NCI-H526 treated with DMSO at 0.1 percent for 48 hours (cell line): Measurements from ENCODE around the gene SNRK.

Source experiments
- DNase-seq: peaks from one replicate; lab custom pipeline; 2025; lab: John Stamatoyannopoulos, UW

The SNRK gene

DNA sequence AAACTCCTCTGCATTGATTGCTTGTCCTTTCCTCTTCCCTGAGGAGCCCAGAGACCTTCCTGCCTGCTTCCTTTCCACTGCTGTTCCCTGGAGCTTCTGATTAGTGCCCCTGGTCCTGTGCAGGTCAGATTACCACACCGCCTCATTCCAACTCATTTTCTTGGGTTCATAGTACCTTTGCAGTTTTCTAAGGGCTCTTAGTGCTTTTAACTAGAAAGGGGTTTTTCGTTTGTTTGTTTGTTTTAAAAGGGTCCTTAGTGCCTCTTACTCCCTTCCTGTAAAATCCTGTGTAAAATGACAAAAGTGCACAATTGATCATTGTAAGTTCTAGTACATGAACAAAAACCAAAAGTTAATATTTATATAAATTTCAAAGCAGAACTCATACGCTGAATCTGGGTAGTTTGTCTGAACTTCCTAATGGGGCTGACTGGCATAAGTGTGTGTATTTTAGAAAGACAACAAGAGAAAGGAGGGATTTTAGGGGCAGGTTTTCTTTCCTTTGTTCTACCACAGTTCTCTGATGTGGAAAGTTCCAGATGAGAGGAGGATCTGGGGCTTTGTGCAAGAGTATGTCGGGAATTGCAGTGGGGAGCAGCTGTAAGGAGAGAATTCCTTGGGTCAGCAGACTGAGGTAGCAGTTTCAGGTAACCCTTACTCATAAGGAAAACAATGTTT, 30.6 kb downstream of the SNRK start:
- no peak for DNase-seq

DNA sequence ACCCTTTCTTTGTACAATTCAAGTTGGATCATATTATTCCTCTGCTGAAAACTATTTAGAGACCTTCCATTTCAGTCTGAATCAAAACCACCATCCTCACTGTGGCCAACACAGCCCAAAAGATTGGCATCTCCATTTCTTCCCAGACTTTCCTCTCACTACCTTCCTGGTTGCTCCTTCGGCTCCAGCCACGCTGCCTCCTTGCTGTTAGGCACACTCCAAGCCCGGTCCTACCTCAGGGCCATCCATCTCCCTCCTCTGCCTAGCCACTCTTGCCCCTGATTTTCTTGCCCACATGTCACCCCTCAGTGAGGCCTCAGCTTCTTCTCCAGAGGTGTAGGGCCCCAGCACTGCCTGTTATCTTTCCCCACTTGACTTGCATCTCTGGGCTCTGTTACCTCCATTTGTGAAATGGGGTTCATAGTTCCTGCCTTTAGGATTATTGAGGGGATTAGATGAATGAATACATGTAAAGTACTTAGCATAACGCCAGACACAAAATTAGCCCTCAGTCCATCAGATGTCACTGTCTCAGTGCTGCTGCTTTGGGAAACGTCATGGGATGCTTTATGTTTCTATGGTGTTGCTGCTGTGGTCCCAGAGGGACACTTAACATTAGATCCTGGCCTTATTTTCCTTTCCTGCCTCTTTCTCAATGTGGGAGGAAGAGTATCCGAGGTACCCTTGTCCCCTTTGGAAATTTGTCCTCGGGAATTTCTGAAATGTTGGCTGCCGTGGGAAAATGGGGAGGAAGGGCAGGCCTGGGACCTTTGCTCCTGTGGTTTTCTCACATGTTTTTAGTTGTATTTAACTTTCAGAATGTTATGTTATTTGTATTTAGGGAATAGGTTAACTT, 31.3 kb downstream of the SNRK start:
- no peak for DNase-seq

DNA sequence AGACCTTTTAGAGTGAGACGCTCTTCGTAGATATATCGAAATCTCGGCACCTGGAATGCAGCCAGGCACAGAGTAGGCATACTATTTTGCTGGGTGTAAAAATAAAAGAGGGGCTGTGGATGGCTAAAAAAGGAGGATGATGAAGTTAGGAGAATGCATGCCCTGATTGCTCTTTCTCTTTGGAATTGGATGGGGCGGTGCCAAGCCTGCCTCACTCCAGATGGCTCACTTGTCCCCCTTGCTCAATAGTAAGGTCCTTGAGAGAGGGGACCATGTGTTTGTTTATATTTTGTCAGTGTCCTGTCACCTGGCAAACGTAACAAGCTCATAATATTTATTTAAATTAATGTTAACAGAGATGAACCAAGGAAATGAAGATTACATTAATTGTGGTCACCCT, 33.0 kb downstream of the SNRK start:
- no peak for DNase-seq

DNA sequence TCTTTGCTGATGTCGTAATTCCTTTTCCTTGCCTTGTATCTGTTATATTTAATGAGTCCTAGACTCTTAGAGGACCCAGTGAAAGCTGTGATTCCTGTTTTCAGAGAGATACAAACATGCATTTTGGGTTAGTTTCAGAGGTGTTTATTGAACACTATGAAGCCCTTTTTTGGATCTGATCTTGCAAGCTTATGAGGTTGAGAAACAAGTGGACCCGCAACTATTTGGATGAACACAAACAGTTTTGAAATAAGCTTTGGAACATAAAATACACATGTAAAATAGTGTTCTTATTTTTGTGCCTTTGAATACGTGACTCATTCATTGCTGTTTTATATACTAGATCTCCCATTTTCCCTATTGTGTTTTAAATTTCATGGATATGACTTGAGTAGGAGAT, 33.5 kb downstream of the SNRK start:
- no peak for DNase-seq

DNA sequence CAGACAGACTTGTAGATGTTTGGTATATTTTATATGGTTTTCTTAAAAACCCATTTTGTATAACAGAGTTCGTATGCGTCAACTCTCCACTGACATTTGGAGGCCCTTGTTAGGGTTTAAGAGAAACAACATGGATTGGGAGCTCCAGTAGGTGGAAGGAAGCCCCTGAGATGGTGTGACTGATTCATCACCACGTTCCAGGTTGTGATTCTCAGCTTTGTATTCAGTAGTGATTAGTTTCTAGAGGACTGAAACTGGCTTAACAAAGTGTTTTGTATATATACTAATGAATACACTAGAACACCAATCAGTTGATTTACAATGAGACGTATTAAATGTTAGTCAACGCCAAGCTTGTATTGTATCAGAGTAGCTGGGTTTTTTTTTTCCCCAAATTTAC, 33.9 kb downstream of the SNRK start:
- DNase-seq = no peak

DNA sequence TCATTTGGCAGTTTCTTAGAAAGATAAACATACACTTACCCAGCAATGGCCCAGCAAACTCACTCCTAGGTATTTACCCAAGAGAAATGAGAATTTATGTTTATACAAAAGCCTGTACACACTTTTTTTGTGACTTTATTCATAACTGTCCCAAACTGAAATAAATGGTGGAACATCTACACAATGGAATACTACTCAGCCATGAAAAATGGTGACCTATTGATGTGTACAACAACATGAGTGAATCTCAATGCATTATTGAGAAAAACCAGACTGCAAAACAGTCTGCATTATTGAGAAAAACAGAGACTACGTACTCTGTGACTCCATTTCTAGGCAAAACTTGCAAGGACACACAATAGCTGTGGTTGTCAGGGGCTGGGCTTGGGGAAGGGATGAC, 37.2 kb downstream of the SNRK start:
- no peak for DNase-seq

DNA sequence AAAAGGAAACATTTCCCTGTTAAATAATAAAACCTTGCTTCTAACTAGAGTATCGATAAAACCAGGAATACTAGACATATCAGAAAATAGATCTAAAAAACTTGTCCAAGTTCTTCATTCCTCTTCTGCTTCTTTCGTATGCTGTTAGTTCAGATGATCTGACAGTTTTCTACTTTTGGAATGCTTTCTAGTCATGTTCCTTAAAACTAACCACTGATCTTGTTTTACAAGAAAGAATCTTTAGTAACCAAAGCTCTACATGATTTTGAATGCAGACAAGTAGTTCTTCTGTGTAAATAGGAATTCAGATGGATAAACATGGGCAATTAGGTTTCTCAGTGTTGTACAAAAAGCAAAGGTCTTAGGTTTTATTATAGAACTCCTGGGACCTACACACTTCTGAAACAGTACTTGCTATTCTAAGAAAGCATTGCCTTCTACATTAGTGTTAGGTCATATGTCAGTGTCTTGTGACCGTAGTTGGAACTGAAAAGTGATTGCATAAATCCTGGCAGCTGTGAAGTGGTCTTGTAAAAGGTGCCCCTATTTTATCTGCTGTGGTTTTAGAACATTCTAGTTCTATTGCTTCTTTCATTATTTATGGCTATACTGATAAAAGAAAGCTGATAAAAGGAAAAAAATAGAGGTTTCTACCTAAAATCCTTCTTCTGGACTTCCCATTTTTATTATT, 40.7 kb downstream of the SNRK start:
- no peak for DNase-seq

DNA sequence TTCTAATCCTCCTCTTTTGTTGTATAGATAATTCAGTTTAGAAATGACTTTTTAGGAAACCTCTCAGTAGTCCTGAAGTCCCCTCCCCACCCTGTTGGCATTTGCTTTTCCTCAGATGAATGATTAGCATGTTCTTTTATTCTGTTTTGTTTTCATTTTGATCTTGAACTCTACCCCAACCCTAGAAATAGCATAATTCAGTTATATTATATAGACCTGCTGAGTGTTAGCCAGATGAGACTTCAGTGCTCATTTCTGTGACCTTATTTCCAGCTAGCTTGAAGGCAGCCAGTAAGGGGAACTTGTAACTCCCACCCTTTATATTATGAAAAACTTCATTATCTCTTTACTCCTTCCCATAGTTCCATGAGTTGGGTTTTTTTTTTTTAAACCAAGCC, 41.2 kb downstream of the SNRK start:
- no peak for DNase-seq

DNA sequence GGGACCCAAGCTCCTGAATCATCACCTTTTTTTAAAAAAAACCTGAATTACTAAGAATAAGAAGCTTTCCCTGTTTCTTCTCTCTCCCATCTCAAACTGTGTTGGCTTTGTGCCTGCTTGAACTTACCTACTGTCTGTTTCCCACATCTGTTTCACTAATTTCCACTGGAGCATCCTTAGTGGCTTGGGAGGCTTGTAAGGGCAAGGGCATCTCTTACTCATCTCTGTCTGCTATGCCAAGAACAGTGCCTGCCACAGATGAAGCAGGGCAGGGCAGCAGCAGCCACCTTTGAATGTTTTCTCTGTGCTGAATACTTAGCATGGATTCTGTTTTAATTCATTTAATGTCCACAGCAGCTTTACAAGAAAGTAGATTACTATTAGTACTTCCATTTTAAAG, 42.3 kb downstream of the SNRK start:
- DNase-seq = no peak

DNA sequence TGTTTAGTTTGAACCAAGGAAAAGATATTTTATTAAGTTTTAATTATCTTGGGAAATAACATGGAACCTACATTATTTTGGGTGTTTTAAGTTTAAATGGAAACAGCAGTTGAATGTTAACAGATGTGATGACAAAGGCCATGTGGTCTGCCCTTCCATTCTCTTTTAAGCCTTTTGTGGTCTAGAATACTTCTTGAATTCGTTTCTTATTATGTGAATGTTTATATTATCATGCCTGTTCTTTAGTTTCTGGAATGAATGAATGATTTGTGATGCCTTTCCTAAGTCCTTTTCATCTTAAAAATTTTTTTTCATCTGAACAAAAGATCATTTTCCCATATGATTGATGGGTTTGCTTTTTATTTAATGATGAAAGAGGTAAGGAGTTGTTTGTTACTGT, 44.6 kb downstream of the SNRK start:
- no peak for DNase-seq

DNA sequence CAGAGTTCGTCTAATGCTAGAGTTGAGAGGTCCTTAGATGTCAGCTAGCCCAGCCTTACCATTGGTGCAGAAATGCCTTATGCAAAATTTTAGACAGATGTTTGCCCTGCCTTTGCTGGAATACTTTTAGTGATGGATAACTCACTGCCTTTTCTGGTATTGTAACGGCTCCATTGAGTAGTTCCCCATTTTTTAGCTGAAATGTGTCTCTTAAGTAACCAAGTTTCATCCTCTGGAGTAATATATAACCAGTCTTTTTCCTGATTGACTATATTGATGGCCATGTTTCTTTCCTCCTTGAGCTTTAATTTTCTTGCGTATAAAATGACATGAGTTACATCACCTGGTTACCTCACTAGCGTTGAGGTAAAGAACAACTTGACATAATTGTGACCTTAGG, 45.0 kb downstream of the SNRK start:
- DNase-seq = no peak

DNA sequence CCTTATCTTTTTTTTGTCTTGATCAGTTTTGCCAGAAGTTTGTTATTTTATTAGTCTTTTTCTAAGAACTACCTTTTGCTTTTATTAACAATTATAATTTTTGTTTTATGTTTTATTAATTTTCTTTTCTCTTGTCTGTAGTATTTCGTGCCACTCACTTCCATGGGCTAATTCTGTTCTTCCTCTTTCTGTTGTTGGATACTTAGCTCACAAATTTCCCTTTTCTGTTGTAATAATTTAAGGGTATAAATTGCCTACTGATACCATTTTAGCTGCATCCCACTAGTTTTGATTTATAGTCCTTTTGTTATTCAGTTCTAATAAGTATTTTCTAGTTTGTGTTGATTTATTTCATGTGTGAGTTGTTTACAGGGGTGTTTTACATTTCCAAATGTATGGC, 48.6 kb downstream of the SNRK start:
- no peak for DNase-seq

DNA sequence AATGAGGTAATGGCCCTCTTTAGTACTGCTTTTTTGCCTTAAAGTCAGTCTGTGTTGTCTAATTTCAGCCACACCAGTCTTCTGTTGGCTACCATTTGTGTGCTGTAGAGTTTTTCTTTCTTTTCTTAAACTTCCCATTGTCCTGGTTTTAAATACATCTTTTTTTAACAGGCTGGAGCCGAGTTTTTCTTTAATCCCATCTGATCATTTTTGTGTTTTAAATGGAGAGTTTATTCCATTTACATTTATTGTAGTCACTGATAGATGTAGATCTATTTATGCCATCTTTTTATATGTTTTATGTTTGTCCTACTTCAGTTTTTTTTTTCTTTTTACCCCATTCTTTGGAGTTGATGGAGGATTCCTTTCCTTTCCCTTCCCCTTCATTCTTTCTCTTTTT, 49.5 kb downstream of the SNRK start:
- no peak for DNase-seq

DNA sequence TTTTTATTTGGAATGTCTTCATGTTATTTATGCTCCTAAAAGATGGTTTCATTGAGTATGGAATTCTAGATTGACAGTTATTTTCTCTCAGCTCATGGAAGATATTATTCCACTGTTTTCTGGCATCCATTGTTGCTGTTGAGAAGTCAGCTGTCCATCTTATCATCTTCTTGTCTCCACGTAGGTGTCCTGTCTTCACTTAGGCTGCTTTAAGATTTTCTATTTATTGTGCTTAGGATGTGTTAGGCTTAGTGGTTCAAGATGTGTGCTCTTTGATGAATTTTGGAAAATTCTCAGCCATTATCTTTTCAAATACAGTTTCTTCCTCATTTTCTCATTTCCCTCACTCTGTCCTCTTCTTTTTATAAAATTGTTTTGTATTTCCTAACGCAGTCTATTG, 52.0 kb downstream of the SNRK start:
- no peak for DNase-seq

DNA sequence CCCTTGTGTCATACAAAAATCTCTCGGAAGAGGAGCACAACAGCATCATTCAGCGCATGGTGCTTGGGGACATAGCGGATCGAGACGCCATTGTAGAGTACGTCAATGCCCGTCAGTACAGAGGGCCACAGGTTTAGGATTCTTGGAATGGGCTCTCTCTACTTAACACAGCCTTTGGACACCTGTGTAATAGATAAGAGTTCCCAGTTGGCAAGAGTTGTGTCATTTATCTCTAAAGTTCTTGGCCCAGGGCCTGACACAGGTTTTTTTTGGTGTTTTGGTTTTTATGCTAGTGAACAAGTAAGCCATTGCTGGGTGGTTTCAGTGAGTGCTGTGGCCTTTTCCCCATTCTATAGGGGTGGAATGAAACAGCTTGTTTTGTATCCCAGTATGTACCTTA, 54.1 kb downstream of the SNRK start:
- no peak for DNase-seq

DNA sequence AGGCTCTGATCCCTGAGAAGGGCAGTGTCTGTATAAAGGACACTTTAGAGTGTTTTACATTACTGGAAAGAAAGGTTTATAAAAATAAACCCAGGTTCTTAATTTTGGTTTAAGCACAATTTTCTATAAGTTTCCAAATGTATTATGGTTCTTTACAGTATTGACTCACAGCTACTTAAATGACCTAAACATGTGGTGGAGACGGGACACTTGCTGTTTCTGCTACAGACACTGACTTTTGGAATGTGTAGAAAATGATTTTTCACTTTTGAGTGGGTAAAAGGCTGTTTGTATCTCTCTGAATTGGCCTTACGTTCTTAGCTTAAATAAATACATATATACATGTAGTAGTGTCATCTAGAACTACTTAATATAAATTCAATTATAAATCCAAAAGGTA, 55.4 kb downstream of the SNRK start:
- DNase-seq = no peak

DNA sequence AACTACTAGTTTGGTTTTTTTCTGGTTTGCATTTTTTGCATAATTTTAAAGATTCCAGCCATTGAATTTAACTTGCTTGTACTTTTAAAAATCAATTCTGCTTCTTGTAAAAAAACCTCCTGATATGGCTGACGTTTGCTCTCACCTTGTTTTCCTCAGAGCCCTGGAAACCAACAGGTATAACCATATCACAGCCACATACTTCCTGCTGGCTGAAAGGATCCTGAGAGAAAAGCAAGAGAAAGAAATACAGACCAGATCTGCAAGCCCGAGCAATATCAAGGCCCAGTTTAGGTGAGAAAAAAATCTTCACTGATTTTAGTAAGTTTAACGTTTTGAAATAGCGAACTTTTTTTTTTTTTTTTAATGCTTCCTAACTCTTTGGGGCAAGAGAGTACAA, 56.8 kb downstream of the SNRK start:
- DNase-seq = no peak

DNA sequence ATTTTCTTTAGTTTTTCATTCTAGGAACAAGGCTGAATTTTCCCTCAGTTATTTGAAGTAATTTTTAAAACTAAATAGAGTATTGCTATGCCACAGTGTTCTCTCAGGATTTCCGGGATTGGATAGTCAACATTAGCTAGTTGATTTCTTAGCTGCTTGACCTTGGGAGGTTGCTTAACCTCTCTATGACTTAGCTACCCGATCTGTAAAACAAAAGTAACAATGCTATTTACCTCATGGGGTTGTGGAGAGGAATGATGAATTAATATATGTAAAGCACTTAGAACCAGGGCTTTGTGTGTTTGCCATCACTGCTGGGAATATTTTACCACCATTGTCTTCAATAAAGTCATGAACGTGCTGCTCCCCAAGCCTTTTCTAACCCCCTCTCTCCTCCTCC, 57.5 kb downstream of the SNRK start:
- DNase-seq = no peak

DNA sequence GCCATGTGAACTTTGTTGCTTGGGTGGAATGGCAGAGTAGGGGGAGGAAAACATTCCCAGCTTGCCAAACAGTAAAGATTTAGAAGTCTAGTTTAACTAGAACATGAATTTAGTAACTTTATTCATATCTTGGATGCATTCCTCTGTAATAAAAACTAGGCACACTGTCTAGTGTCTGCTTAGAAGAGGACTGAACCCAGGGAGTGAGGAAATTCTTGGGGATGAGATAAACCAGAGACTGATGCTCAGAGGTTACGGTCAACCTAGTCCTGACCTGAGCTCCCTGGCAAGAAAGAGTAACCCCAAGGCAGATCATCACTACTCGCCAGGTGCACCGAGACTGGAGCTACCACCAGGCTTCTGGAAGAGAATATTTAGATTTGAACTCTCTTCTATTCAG, 58.2 kb downstream of the SNRK start:
- DNase-seq = no peak

DNA sequence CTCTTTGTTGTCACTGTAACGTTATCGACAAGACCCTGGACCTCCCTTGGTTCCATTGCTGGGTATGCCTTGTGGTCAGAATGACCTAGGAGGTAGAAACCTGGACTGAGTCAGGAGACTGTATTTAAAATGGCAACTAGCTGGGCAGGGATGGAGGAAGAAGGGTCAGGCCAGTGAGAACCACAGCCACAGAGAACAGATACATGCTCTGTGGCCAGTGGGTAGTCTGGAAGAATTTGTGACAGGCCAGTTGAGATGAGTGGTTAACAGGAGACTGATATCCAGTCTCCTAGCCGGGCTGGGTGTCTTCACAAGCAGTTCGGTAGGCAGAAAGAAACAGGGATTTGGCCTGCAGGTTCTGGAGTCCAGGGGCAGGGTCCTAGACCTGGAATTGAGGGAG, 58.9 kb downstream of the SNRK start:
- no peak for DNase-seq

DNA sequence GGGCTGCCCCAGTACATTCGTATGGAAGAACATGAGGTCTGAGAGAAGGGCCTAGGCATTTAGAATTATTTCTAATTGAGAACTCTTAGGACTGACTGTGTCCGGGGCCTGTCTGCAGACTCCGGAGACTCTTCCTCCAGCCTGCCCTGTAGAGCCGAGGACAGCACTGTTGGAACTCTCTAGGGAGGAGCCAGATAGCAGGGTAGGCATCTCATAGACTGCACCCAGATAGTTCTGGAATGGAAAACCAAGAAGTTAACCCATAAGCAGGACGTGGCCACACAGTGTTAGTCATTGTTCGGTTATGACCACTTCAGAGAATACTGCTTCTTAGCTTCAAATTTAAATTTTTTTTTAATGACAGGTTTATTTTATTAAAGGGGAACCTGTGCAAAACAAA, 59.5 kb downstream of the SNRK start:
- DNase-seq = no peak

DNA sequence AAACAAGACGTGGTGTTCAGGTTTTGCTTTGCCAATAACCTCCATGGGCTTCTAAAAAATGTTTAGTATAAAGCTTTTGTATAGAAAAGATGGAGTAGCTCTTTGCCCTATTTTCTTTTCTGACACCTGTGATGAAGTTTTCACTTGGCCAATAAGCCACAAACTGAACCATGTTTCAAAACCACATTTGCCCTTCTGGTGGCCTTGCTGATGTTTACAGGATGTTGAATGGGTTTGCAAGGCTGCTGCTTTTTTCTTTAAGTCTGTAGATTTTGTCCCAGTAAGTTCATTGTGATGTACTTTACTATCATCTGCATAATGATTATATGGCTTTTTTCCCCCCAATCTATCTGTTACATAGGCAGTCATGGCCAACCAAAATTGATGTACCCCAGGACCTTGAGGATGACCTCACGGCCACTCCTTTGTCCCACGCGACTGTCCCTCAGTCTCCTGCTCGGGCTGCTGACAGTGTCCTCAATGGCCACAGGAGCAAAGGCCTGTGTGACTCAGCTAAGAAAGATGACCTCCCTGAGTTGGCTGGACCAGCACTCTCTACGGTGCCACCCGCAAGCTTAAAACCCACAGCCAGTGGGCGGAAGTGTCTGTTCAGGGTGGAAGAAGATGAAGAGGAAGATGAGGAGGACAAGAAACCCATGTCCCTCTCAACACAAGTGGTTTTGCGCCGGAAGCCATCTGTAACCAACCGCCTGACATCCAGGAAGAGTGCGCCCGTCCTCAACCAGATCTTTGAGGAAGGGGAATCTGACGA, 60.8 kb downstream of the SNRK start:
- no peak for DNase-seq

DNA sequence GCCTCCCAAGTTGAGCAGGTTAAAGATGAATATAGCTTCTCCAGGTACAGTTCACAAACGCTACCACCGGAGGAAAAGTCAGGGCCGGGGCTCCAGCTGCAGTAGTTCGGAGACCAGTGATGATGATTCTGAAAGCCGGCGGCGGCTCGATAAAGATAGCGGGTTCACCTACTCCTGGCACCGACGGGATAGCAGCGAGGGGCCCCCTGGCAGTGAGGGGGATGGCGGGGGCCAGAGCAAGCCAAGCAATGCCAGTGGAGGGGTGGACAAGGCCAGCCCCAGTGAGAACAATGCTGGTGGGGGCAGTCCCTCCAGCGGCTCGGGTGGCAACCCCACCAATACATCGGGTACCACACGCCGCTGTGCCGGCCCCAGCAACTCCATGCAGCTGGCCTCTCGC, 61.4 kb downstream of the SNRK start:
- DNase-seq = no peak
